ENCODE data around the gene CFL1.

CFL1 gene

GRCh38 chr11:65829459-65829858 lies 28.5 kb downstream of the CFL1 start:
- DNase-seq: no peak

GRCh38 chr11:65826984-65827735 lies 30.8 kb downstream of the CFL1 start:
- DNase-seq: no peak

- DNase-seq: no peak
Measured at GRCh38 chr11:65822776-65823528, 35.0 kb downstream of the CFL1 start.

- DNase-seq: no peak
Measured at GRCh38 chr11:65821107-65821506, 36.9 kb downstream of the CFL1 start.

GRCh38 chr11:65817835-65818680 lies 39.9 kb downstream of the CFL1 start:
- DNase-seq: peak; percentile 38 to 42

GRCh38 chr11:65817312-65817834 lies 40.6 kb downstream of the CFL1 start:
- DNase-seq: no peak

- DNase-seq: no peak
Measured at GRCh38 chr11:65816696-65817095, 41.3 kb downstream of the CFL1 start.

GRCh38 chr11:65814986-65815565 lies 42.9 kb downstream of the CFL1 start:
- no peak for DNase-seq

- DNase-seq: no peak
Measured at GRCh38 chr11:65814131-65814985, 43.6 kb downstream of the CFL1 start.

GRCh38 chr11:65811764-65812475 lies 46.1 kb downstream of the CFL1 start:
- no peak for DNase-seq

- no peak for DNase-seq
Measured at GRCh38 chr11:65810046-65810868, 47.7 kb downstream of the CFL1 start.

GRCh38 chr11:65809496-65809895 lies 48.5 kb downstream of the CFL1 start:
- DNase-seq: no peak

GRCh38 chr11:65808744-65809341 lies 49.1 kb downstream of the CFL1 start:
- no peak for DNase-seq

- no peak for DNase-seq
Measured at GRCh38 chr11:65806979-65807378, 51.0 kb downstream of the CFL1 start.
